Effector CD4-positive, alpha-beta T cell (primary cell): ENCODE data around the gene EXOC4.
"Not testable (repeated sequence)": the region's sequence is repeated elsewhere in the genome, so short reads cannot be mapped to it uniquely, and the experiment has no call there.

Source experiments
- DNase-seq: peaks from one replicate; pipeline ENCODE4 v3.0.0-alpha.2; 2020

EXOC4 gene

DNA sequence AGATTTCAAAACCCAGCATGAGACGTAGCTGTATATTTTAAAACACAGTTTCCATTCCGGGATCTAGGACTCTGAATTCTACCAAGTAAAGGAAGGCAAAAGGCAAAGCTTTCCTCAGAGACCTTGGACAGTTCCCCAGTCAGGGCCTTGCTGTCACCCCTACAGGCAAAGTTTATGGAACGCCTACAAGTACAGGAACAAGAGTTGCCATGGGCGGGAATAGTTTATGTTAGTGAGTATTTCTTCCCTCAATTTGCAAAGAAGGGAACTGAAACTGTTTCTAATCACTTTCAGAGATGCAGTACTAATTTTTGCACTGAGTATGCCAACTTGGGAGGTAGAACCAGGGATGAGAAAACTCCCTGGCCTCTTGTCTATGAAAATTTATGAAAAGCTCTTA is 806.1 kb downstream of the EXOC4 start:
- no peak for DNase-seq

DNA sequence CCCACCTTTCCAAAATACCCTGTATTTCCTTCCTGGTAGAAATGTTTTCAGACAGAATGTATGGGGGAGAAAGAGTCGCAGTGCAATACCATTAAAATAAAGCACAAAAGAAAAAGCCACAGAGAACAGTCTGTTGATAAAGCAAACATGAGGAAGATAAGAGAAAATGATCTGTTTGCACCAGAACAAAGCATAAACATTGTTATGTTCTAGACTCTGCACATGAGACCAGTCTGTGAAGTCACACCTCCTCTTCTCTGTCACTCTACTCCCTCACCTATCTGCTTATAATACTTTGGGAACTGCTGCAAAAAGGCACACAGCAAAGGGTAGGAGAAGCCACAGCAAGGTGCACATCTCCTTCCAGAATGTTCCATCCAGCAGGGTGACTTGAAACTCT is 807.0 kb downstream of the EXOC4 start:
- no peak for DNase-seq

DNA sequence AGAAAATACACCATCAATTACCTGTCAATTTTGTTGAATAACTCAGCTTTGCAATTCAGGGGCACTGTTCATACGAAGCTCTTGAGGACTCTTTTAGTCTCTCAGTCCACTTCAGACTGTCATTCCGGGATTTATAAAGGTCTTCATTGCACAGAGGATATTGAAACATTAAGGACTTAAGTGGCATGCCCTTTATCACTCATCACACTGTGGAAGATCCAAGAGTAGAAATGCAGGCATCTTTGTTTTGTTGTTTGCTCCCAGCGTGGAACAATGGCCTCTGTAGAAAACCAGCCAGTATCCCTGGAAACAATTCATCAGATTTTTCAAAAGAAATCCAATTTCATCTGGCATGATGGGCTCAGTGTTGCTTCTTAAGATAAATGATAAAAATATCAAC is 808.0 kb downstream of the EXOC4 start:
- no peak for DNase-seq

DNA sequence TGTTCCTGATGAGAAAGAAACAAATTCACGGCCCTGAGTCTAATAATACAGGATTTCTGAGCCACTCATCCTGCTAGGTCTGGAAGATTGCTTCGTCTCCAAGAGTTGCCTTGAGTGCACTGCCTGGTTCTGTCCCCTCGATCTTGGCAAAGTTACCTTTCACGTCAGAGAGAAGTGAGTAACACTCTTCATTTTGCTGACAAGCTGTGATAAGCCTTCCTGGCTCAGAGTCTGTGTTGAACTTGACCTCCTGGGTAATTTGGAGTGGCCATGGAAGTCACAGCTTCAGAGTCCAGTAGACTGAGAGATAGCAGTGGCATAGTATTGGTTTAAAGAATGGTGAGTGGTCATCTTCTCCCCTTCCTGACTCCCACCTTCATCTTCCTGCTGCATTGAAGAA is 809.6 kb downstream of the EXOC4 start:
- no peak for DNase-seq

DNA sequence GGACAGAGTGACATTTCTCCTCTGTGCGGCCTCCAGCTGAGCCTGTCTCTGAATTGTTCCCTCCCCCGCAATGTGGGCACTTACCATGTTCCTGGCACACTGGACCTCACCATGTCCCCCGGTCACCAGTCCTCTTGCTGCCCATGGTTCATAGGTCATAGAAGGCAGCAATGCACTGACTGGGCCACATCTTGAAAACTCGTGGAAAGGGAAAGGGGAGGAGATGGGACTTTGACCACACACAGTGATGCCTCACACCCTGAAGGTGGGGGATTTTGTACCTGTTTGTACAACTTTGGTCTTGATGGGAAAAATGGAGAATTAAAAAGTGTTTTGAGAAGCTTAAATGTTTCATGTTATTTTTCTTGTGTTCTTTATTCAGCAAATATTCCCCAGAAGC is 812.5 kb downstream of the EXOC4 start:
- no peak for DNase-seq

DNA sequence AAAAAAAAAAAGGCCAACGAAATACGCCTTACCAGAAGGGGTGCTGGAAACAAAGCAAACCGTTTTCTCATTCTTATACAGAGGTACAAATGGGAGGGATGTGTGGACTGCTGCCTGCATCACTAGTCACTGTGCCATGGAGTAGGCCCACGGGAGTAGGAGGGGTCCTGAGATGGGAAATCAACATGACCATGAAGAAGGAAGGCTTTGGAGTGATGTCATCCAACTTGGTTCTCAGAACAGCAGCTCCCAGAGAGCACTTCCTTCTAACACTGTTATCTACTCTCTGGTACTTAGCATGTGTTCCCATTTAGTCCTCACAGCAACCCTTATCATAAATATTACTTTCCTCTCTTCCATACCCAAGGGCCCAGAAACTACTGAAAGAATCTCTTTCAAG is 814.3 kb downstream of the EXOC4 start:
- no peak for DNase-seq

GRCh38 chr7:134068670-134069069 is 815.8 kb downstream of the EXOC4 start:
- DNase-seq = no peak

GRCh38 chr7:134069187-134069586 is 816.3 kb downstream of the EXOC4 start:
- DNase-seq = no peak

DNA sequence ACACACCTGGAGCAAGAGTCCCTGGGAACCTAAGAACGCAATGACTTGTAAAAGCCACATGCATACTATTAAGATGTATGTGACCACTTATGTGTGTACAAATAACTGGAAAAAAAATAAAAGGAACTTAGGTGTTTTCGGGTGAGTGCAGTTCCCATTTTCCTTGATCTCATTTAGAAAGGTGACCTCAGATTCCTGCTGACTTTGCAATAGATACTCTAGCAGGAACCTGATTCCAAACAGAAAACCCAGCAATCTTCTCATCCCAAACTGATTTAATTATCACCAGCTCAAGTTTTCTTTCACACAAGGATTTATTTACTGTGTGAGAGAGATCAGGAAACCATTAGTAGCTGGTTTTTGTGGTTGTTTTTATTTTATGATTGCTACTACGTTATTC is 817.8 kb downstream of the EXOC4 start:
- DNase-seq = no peak

DNA sequence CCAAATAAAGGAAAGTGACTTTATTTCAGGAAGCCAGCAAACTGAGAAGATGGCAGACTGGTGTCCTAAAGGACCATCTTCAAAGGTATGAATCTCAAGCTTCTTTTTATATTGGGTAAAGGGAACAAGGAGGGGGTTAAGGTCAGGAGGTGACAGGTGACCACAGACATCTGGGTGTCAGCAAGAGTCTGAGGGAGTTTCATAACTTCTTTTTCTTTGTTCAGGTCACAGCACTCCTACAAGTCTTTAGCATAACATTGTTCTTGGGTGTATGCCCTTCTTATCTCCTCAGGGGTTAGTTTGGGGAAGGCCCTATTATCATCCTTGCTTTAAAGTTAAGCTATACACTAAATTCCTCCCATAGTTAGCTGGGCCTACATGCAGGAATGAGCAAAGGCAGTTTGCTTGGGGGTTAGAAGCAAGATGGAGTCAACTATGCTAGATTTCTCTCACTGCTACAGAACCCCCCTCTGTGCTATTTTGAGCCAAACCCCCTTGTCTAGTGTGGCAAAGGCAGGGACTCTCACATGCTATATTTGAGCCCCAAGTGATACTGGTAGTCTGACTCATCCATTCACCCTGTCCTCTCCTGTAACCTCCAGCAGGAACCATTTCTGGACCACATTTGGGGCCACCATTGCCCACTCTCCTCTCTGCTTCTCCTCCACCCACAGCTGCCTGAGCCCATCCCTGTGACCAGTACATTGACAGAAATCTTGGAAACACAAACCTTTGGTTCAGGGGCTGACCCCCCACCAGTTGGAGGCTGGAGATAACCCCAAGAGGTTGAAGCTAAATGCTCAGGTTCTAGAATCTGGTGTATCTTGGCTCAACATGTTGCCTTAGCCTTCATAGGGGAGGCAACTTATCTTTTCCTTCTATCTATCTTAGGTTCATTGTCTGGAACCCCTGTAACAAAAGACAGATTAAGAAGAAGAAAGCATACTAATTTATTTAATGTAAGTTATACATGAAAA is 818.8 kb downstream of the EXOC4 start:
- DNase-seq = no peak

DNA sequence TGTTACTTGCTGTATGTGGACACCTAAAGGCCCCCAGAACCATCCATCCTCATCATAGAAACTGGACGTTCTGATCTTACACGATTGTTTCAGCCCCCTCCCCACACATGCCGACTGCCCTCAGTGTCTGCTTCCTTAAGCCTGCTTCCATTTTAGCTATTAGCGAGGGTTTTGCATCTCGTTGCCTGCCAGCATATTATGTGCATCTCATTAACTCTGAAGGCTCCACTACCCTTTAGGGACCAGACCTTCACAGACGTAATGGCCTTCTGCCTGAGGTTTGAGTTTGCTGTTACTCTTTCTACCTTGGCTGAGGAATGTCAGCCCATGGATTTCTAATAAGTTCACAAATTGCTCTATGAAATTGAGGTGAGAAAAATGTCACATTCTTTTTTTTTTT is 820.4 kb downstream of the EXOC4 start:
- no peak for DNase-seq

DNA sequence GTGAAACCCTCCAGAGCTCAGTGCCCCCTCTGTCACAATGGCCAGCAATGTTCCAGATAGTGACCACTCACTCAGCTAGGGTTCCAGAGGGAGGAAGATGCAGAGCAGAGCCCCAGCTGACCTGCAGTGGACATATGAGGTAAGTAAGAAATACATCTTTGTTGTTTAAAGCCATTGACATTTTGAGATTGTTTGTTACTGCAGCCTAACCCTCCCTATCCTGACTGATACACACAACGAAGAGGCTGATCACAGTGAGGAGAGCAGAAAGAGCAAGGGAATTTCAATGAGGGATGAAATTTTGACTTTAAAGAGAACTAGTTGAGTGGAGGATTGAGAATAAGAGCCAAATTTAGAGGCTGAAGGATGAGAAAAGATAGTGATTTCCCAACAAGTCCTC is 822.9 kb downstream of the EXOC4 start:
- DNase-seq = no peak

DNA sequence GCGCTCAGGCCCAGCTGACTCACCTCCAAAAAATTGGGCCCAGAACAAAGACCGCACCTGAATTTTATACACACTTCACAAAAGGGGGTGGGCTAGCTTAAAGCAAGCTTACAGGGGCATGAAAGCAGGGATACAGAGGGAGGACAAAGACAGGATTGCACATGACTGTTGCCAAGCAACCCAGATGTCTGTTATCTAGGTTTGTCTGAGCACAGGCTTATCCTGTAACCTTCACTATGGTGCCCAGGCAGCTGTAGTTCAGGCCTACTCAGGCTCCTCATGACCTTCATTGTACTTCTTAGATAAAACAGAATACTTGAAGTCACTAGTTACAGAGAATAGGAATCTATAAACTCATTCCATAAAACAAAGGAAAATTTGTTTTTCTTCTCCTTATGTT is 824.7 kb downstream of the EXOC4 start:
- not testable (repeated sequence) for DNase-seq

GRCh38 chr7:134078991-134079390 is 826.1 kb downstream of the EXOC4 start:
- DNase-seq = no peak

GRCh38 chr7:134081695-134082094 is 828.8 kb downstream of the EXOC4 start:
- no peak for DNase-seq

DNA sequence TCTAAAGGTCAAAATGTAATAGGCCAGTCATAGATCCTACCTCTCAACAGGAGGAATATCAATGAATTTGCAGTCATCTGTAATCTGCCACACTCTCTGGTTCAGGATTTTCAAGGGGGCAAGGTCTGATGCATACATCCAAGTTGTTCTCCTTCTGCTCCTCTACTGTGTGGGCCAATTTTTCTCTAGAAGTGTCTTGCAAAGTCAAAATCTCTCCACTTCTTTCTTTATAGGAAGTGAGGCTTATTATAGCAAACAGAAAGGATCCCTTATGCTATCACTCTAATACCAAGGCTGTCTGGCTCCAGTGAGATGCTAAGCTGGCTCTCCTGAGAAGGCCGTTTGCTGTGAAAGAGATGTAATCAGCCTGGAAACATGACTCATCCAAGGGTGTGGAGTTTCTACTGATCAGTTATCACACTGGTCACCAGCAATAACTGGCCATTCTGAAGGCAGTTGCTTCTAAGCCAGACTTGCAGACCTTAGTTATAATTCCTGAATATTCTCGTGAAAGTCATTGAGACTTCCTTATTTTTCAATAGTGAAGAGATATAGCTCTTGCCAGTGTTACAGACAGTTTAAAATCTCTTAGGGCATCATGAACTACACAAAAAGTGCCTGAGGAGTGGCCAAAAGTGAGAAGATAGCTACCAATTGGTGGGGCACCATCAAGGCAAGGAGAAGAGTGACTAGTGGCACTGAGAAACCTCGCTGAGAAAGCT is 831.0 kb downstream of the EXOC4 start:
- DNase-seq = no peak

- no peak for DNase-seq
These were observed 831.7 kb downstream of the EXOC4 start for GRCh38 chr7:134084488-134085144.

DNA sequence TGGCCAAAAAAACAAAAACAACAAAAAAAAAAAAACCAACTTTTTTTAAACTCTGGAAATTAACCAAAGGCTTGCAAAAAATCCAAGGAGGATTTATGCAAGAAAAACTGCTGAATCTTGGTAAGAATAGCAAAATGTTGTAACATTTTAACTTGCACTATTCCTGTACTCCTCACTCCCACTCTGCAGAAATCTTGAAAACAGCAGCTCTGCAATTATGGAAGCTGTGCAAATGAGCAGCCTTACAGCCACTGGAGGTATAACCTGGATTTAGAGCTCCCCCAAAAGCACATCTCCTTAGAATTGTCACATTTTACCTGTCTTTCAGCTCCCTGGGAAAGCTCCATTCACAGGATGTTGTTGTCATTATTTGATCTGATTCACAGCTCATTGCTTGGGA is 832.4 kb downstream of the EXOC4 start:
- no peak for DNase-seq

- DNase-seq = no peak
These were observed 834.3 kb downstream of the EXOC4 start for GRCh38 chr7:134086998-134087735.

DNA sequence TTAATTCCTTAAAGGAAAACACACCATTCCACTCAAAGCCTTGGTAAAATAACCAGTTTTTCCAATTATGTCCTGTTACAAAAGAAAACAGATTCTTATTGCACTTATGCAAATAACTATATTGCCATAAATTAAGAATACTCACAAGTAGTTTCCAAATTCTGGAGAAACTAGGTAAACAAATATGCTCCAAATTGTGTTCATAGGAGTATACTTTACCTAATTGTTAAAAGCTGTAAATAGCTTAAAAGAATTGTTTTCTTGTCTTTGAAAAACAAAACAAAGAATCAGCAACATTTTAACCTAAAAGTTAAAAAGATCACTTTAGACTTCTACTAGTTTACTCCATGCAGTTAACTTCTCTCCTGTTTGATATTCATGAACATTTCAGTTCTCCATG is 835.3 kb downstream of the EXOC4 start:
- DNase-seq = no peak

DNA sequence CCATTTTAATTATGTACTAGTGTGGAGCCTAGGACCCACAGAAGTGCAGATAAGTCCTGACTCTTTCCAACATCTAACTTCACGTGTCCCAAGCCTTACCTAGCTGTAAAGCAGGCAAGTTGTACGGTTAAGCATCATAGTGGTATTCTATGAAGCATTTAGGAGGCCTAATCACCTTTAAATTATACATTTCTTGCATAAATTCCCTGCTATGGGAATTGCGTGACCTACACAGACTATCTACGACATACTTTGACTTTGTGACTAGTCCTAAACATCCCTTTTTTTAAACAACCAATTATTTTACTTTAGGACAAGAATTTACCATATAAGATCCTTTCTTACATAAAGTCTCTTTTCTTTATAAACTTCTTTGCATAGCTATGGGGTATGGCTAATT is 836.6 kb downstream of the EXOC4 start:
- no peak for DNase-seq

- DNase-seq = no peak
These were observed 845.2 kb downstream of the EXOC4 start for GRCh38 chr7:134098072-134098471.

- no peak for DNase-seq
These were observed 848.8 kb downstream of the EXOC4 start for GRCh38 chr7:134101716-134102115.
